CD4-positive, alpha-beta T cell treated with Interleukin-2 at 100 ng/mL for 4 hours (primary cell): Measurements from ENCODE around the gene STK32C.
"Not testable (repeated sequence)": the region's sequence is repeated elsewhere in the genome, so short reads cannot be mapped to it uniquely, and the experiment has no call there.

Source experiments
- DNase-seq: peaks from one replicate; pipeline ENCODE4 v3.0.0-alpha.2; 2020; ENCODE audit warnings: low spot score

The STK32C gene

GRCh38 chr10:132317477-132317876 lies 9.7 kb upstream of the STK32C start:
- DNase-seq, result not testable (repeated sequence)

GRCh38 chr10:132316133-132316532 lies 8.4 kb upstream of the STK32C start:
- no peak for DNase-seq

GRCh38 chr10:132314881-132315280 lies 7.1 kb upstream of the STK32C start:
- DNase-seq, result not testable (repeated sequence)

GRCh38 chr10:132314336-132314735 lies 6.6 kb upstream of the STK32C start:
- DNase-seq, result no peak

- no peak for DNase-seq
Measured at GRCh38 chr10:132313865-132314264, 6.1 kb upstream of the STK32C start.

- no peak for DNase-seq
Measured at GRCh38 chr10:132313305-132313704, 5.6 kb upstream of the STK32C start.

GRCh38 chr10:132311338-132311939 lies 3.7 kb upstream of the STK32C start:
- no peak for DNase-seq

- DNase-seq, result no peak
Measured at GRCh38 chr10:132310701-132311337, 3.1 kb upstream of the STK32C start.

GRCh38 chr10:132309879-132310591 lies 2.3 kb upstream of the STK32C start:
- DNase-seq, result no peak

GRCh38 chr10:132309471-132309865 lies 1.7 kb upstream of the STK32C start:
- no peak for DNase-seq

GRCh38 chr10:132308587-132309470 lies 1.1 kb upstream of the STK32C start:
- DNase-seq, result no peak

GRCh38 chr10:132306864-132307751 lies 642 bp downstream of the STK32C start:
- peak; percentile 13 for DNase-seq

- no peak for DNase-seq
Measured at GRCh38 chr10:132306343-132306685, 1.4 kb downstream of the STK32C start.

GRCh38 chr10:132305654-132306342 lies 2.0 kb downstream of the STK32C start:
- no peak for DNase-seq

- no peak for DNase-seq
Measured at GRCh38 chr10:132304756-132305509, 2.8 kb downstream of the STK32C start.

GRCh38 chr10:132303361-132304115 lies 4.2 kb downstream of the STK32C start:
- no peak for DNase-seq

- no peak for DNase-seq
Measured at GRCh38 chr10:132302421-132303310, 5.1 kb downstream of the STK32C start.
